KMS-11 (cell line): ENCODE results near the gene GPR137B.

Source experiments
- H2AFZ ChIP-seq: fragments of 200-600 bp; sonication (generic); 2 replicates; pipeline ENCODE4 v1.6.1; 2016; ENCODE audit warnings: antibody characterized with exemption, mixed run types, low read depth
- H3K27ac ChIP-seq: fragments of 200-600 bp; sonication (generic); 2 replicates; pipeline ENCODE4 v1.6.1; 2016; ENCODE audit warnings: mild to moderate bottlenecking, mixed run types
- H3K27me3 ChIP-seq: fragments of 200-600 bp; sonication (generic); 2 replicates; pipeline ENCODE4 v1.6.1; 2017; ENCODE audit warnings: mild to moderate bottlenecking, low read depth, mixed run types, moderate library complexity; ENCODE audit not compliant: insufficient read depth
- H3K36me3 ChIP-seq: fragments of 200-600 bp; sonication (generic); 2 replicates; pipeline ENCODE4 v1.6.1; 2017; ENCODE audit warnings: mild to moderate bottlenecking, mixed run types; ENCODE audit not compliant: insufficient read depth
- H3K4me1 ChIP-seq: fragments of 200-600 bp; sonication (generic); 2 replicates; pipeline ENCODE4 v1.6.1; 2016; ENCODE audit warnings: mild to moderate bottlenecking, low read depth, mixed run types; ENCODE audit not compliant: poor library complexity, severe bottlenecking
- H3K4me2 ChIP-seq: fragments of 200-600 bp; sonication (generic); 2 replicates; pipeline ENCODE4 v1.7.0; 2016; ENCODE audit warnings: mild to moderate bottlenecking, mixed run types
- H3K4me3 ChIP-seq: fragments of 200-600 bp; sonication (generic); IDR thresholded peaks from 2 replicates; pipeline ENCODE4 v1.6.1; 2017; ENCODE audit warnings: low read depth, low read length, mixed read lengths; ENCODE audit not compliant: insufficient read depth
- H3K79me2 ChIP-seq: fragments of 200-600 bp; sonication (generic); 2 replicates; pipeline ENCODE4 v1.6.1; 2016; ENCODE audit warnings: low read depth, mixed run types; ENCODE audit not compliant: insufficient read depth
- H3K9ac ChIP-seq: fragments of 200-600 bp; sonication (generic); 2 replicates; pipeline ENCODE4 v1.6.1; 2016; ENCODE audit warnings: mild to moderate bottlenecking, mixed run types
- H4K20me1 ChIP-seq: fragments of 200-600 bp; sonication (generic); 2 replicates; pipeline ENCODE4 v1.6.1; 2016; ENCODE audit warnings: mild to moderate bottlenecking, mixed run types; ENCODE audit not compliant: insufficient read depth
- TF ChIP-seq, protein P1 (sequence below): fragments of 200-600 bp; sonication (generic); conservative IDR thresholded peaks from 2 replicates; pipeline ENCODE4 v1.6.1; 2017; ENCODE audit warnings: low read depth, mild to moderate bottlenecking, antibody characterized with exemption, low read length, moderate library complexity, mixed read lengths

Gene GPR137B

DNA sequence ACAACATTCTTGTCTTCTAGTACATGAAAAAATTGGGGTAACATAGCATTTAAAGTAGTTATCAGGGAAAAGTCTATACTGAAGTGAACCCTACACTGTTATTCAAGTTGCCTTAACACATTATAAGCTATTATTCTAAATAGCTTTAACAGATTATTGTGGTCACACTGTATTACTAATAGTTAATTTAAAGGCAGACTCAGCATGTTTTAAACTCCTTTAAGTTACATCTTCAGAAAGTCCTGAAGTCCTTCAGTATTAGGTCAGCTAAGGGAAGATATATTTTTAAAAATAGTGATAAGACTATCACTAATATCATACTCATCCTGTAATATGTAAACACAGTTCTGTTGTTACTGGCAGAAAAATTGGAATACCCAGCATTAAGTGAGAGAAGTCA, 67.4 kb downstream of the GPR137B start:
- Histone ChIP-seq H3K79me2 (no peaks in the 10 kb centered on the region), H3K4me1 (no peaks in the 10 kb centered on the region), H3K27ac (no peak overlapping the region), H3K4me2 (no peak overlapping the region), H3K27me3 (no peaks in the 10 kb centered on the region), H4K20me1 (no peaks in the 10 kb centered on the region), H3K36me3 (no peaks in the 10 kb centered on the region), H3K4me3 (no peak overlapping the region), H3K9ac (no peak overlapping the region), H2AFZ (no peak overlapping the region)
- TF ChIP-seq, protein P1, sequence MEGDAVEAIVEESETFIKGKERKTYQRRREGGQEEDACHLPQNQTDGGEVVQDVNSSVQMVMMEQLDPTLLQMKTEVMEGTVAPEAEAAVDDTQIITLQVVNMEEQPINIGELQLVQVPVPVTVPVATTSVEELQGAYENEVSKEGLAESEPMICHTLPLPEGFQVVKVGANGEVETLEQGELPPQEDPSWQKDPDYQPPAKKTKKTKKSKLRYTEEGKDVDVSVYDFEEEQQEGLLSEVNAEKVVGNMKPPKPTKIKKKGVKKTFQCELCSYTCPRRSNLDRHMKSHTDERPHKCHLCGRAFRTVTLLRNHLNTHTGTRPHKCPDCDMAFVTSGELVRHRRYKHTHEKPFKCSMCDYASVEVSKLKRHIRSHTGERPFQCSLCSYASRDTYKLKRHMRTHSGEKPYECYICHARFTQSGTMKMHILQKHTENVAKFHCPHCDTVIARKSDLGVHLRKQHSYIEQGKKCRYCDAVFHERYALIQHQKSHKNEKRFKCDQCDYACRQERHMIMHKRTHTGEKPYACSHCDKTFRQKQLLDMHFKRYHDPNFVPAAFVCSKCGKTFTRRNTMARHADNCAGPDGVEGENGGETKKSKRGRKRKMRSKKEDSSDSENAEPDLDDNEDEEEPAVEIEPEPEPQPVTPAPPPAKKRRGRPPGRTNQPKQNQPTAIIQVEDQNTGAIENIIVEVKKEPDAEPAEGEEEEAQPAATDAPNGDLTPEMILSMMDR = no peak

DNA sequence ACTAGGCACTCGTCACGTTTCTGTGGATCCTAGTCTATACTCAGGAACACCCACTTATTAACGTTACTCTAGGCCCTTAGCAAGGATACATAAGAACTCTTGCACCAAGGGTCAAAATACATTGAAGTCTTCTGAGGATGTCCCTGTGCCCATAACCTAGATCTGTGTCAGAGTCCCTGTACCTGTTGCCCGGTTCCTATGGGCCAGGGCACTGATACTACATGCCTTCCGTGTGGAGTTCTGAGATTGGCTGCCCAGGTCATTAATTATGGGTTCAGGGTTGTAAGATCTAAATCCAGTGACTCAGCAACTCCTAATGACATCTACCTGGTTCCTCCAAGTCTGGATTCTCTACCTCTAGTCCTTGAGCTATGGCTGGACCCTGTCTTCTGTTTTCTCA, 69.5 kb downstream of the GPR137B start:
- no peak overlapping the region for H3K9ac ChIP-seq
- no peaks in the 10 kb centered on the region for H3K79me2 ChIP-seq
- H3K4me3 ChIP-seq = no peak overlapping the region
- no peak overlapping the region for H3K27ac ChIP-seq
- no peaks in the 10 kb centered on the region for H3K4me1 ChIP-seq
- TF ChIP-seq, protein P1 = no peak
- no peaks in the 10 kb centered on the region for H4K20me1 ChIP-seq
- no peak overlapping the region for H3K4me2 ChIP-seq
- no peaks in the 10 kb centered on the region for H3K27me3 ChIP-seq
- H2AFZ ChIP-seq = no peak overlapping the region
- no peaks in the 10 kb centered on the region for H3K36me3 ChIP-seq

DNA sequence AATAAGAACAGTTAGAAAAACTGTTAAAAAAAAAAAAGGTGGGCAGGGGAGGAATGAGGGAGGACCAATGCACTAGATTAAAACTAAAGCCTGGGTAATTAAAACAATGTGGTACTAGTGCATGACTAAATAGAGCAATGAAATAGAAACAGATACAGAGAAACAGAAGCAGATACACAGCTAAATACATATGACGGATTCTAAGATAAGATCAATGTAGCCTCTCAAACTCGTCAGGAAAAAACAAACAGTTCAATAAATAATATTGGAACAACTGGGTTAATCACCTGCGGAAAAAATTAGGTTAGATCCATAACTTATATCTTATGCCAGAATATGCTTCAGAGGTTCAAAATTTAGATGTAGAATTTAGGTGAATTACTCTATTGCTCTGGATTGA, 71.2 kb downstream of the GPR137B start:
- Histone ChIP-seq H3K4me1 (no peaks in the 10 kb centered on the region), H3K4me2 (no peak overlapping the region), H3K4me3 (no peak overlapping the region), H3K27ac (no peak overlapping the region), H3K27me3 (no peaks in the 10 kb centered on the region), H3K9ac (no peak overlapping the region), H4K20me1 (no peaks in the 10 kb centered on the region), H2AFZ (no peak overlapping the region), H3K36me3 (no peaks in the 10 kb centered on the region), H3K79me2 (no peaks in the 10 kb centered on the region)
- TF ChIP-seq, protein P1 = no peak

DNA sequence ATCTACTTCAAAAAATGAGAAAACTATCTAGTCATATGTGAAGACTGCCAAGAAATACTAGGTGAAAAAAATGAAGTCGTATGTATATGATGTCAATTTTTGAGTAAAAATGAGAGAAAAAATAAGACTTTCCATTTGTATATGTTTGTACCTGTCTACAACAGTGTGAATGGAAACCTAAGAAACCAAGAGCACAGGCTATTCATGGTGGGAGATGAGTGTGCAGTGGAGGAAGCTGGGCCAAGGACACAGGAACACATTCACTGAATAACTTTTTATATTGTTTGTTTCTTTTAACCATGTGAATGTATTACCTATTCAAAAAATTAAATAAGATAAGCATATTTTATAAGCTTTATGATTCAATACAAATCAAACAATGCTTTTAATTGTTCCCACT, 72.4 kb downstream of the GPR137B start:
- Histone ChIP-seq H3K27ac (no peak overlapping the region), H3K36me3 (no peaks in the 10 kb centered on the region)

More for the DNA sequence above, 72.4 kb downstream of the GPR137B start:
- TF ChIP-seq, protein P1 = no peak
- Histone ChIP-seq H3K4me1 (no peaks in the 10 kb centered on the region), H3K4me2 (no peak overlapping the region), H4K20me1 (no peaks in the 10 kb centered on the region), H2AFZ (no peak overlapping the region), H3K4me3 (no peak overlapping the region), H3K79me2 (no peaks in the 10 kb centered on the region), H3K27me3 (no peaks in the 10 kb centered on the region), H3K9ac (no peak overlapping the region)
